GM12873 (cell line): Measurements from ENCODE around the gene EXO5.

Experiments
- TF ChIP-seq, protein P1 (sequence below): IDR thresholded peaks from 2 replicates; pipeline ENCODE4 v1.5.1; 2012; ENCODE audit warnings: low read depth, mild to moderate bottlenecking, moderate library complexity, low read length, control low read depth; ENCODE audit not compliant: insufficient read depth; ENCODE audit errors: missing control alignments

EXO5 gene

DNA sequence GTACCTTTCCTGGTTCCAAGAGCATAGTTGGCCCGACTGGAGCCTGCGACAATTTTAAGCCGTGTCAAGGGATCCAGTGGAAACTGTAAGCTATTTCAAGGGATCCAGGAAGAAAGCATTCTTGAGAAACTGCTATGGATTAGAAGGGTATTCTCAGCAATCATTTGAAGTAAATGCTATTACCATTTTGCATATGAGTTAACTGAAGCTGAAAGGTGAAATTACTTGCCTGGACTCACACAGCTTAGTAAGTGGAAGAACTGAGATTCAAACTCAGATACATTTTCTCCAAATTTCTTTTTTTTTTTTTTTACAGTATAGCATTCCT lies 23.5 kb downstream of the EXO5 start:
- TF ChIP-seq, protein P1, sequence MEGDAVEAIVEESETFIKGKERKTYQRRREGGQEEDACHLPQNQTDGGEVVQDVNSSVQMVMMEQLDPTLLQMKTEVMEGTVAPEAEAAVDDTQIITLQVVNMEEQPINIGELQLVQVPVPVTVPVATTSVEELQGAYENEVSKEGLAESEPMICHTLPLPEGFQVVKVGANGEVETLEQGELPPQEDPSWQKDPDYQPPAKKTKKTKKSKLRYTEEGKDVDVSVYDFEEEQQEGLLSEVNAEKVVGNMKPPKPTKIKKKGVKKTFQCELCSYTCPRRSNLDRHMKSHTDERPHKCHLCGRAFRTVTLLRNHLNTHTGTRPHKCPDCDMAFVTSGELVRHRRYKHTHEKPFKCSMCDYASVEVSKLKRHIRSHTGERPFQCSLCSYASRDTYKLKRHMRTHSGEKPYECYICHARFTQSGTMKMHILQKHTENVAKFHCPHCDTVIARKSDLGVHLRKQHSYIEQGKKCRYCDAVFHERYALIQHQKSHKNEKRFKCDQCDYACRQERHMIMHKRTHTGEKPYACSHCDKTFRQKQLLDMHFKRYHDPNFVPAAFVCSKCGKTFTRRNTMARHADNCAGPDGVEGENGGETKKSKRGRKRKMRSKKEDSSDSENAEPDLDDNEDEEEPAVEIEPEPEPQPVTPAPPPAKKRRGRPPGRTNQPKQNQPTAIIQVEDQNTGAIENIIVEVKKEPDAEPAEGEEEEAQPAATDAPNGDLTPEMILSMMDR = no peak

DNA sequence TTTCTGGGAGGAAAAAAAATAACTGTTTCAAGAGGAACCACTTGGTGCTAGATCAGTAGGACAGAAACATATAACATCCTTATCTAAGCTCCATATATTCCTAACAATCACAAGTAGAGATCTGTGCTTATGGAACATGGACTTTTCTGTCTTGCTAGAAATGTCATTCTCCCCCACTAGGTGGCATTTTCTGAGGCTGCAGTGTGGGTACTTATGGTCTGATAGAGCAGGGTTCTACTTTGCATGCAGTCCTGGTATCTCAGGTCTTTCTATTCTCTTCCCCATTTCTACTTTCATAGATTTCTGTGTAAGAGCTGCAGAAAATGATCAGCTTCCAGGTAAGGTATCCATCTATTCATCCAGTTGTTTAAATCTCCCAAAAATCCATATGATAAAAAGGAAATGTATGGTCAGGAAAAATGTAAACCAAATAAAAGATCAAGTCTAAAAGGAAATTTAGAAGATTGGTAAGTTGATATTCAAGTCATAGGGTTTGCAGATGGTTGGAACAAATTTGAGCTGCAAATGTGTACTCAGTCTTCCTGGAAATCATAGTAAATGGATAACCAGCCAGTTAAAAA lies 24.4 kb downstream of the EXO5 start:
- TF ChIP-seq, protein P1 = peak; percentile 79

DNA sequence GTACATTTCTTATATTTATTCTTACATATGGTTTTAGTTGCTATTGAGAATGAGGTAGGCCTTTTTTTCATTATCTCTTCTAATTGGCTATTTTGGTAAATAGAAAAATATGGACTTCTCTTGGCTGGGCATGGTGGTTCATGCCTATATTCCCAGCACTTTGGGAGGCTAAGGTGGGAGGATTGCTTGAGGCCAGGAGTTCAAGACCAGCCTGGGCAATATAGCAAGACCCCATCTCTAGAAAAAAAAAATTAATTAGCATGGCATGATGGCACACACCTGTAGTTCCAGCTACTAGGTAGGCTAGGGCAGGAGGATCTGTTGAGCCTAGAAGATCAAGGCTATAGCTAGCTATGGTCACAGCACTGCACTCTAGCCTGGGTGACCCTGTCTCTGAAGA lies 26.0 kb downstream of the EXO5 start:
- TF ChIP-seq, protein P1 = no peak

GRCh38 chr1:40535732-40536131 lies 27.2 kb downstream of the EXO5 start:
- TF ChIP-seq, protein P1 = no peak

DNA sequence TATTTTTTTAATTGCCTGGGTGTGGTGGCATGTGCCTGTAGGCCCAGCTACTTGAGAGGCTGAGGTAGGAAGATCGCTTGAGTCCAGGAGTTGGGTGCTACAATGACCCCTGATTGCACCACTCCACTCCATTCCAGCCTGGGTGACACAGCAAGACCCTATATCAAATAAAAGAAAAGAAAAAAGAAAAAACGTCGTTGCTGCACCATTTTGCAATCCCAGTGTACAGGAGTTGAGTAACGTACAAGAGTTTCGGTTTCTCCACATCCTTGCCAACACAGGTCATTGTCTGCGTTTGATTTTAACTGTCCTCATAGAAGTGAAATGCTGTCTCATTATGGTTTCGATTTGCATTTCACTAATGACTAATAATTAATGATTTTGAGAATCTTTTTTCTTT lies 30.8 kb downstream of the EXO5 start:
- TF ChIP-seq, protein P1 = no peak

DNA sequence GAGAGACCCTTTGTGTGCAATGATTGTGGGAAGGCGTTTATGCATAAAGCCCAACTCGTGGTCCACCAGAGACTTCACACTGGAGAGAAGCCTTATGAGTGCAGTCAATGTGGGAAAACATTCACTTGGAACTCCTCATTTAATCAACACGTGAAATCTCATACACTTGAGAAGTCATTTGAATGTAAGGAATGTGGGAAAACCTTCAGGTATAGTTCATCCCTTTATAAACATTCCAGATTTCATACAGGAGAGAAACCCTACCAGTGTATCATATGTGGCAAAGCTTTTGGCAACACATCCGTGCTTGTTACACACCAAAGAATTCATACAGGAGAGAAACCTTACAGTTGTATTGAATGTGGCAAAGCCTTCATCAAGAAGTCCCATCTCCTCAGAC lies 38.4 kb downstream of the EXO5 start:
- TF ChIP-seq, protein P1 = no peak

- TF ChIP-seq, protein P1 = no peak
Observed at GRCh38 chr1:40553017-40553416, 44.5 kb downstream of the EXO5 start.
